CD8-positive, alpha-beta memory T cell (primary cell): Measurements from ENCODE around the gene SDK1. TPM values are rescaled to one million over a fixed set of nuclear protein-coding genes. Genes with fewer than 3 reads are reported as not detected.
A peak's percentile ranks its signal among the peaks of the same experiment; 100 is the strongest.

Experiments used
- CTCF ChIA-PET: fragments of 350-600 bp; sonication (Branson Sonifier 250); formaldehyde crosslinking; loops from one replicate; lab custom pipeline; 2021; ENCODE audit warnings: antibody characterized with exemption; lab: Charles Lee
- POLR2A ChIA-PET: fragments of 350-600 bp; sonication (Branson Sonifier 250); formaldehyde crosslinking; loops from one replicate; lab custom pipeline; 2021; ENCODE audit warnings: antibody characterized with exemption; lab: Charles Lee
- DNase-seq, 5 donors: peaks; one replicate each; pipeline versions ENCODE4 v3.0.0 to v3.0.0-alpha.2; 2020 to 2022; ENCODE audit warnings: mixed read lengths in 1 of 5
- H3K27ac ChIP-seq: one replicate; pipeline ENCODE4 v1.7.0; 2013; ENCODE audit warnings: low read depth, mild to moderate bottlenecking, low read length, moderate library complexity
- H3K27me3 ChIP-seq: 2 replicates; pipeline ENCODE4 v1.7.0; 2013; ENCODE audit warnings: low read length, mild to moderate bottlenecking; ENCODE audit not compliant: insufficient read depth, poor library complexity, severe bottlenecking
- H3K36me3 ChIP-seq: 2 replicates; pipeline ENCODE4 v1.7.0; 2013; ENCODE audit warnings: mild to moderate bottlenecking, low read length, moderate library complexity; ENCODE audit not compliant: insufficient read depth
- H3K4me1 ChIP-seq: 2 replicates; pipeline ENCODE4 v1.7.0; 2013; ENCODE audit warnings: mild to moderate bottlenecking, low read length, moderate library complexity; ENCODE audit not compliant: insufficient read depth
- H3K4me3 ChIP-seq: 2 replicates; pipeline ENCODE4 v1.7.0; 2013; ENCODE audit warnings: mild to moderate bottlenecking, low read length
- H3K9me3 ChIP-seq: 2 replicates; pipeline ENCODE4 v1.7.0; 2013; ENCODE audit warnings: mild to moderate bottlenecking, low read length
- H3K27ac Mint-ChIP-seq, 8 donors: one replicate each; pipeline ENCODE4 v1.8.0; 2020 to 2021; ENCODE audit warnings: mixed read lengths in 8 of 8, mild to moderate bottlenecking in 6 of 8, inconsistent platforms in 3 of 8, moderate library complexity in 3 of 8
- H3K27me3 Mint-ChIP-seq, 2 donors: one replicate each; pipeline ENCODE4 v1.8.0; 2020 to 2021; ENCODE audit warnings: mixed read lengths in 2 of 2, mild to moderate bottlenecking in 1 of 2, moderate library complexity in 1 of 2
- H3K36me3 Mint-ChIP-seq, 3 donors: one replicate each; pipeline ENCODE4 v1.8.0; 2020 to 2021; ENCODE audit warnings: mixed read lengths in 3 of 3, inconsistent platforms in 1 of 3, mild to moderate bottlenecking in 1 of 3
- H3K4me1 Mint-ChIP-seq, 3 donors: one replicate each; pipeline ENCODE4 v1.8.0; 2020 to 2021; ENCODE audit warnings: mixed read lengths in 3 of 3, inconsistent platforms in 1 of 3, mild to moderate bottlenecking in 1 of 3
- H3K4me3 Mint-ChIP-seq, 7 donors: one replicate each; pipeline ENCODE4 v1.8.0; 2020 to 2021; ENCODE audit warnings: mixed read lengths in 7 of 7, mild to moderate bottlenecking in 6 of 7, moderate library complexity in 4 of 7, inconsistent platforms in 2 of 7
- H3K9me3 Mint-ChIP-seq, 5 donors: one replicate each; pipeline ENCODE4 v1.8.0; 2020 to 2022; ENCODE audit warnings: mixed read lengths in 5 of 5, mild to moderate bottlenecking in 3 of 5, moderate library complexity in 2 of 5, inconsistent platforms in 1 of 5
- polyA plus RNA-seq: library from polyadenylated mRNA; unstranded; fragments of 300-500 nt; fragmentation: Illumina TruSeq; gene quantifications from one replicate; pipeline ENCODE4 v1.2.3, GENCODE V29; 2021
- total RNA-seq, 2 experiments: library from RNA; stranded (reverse); gene quantifications; one replicate each; pipeline ENCODE4 v1.2.3, GENCODE V29; 2021

The SDK1 gene
- total and polyA plus RNA-seq, 3 experiments from 2014 or later = 0.04 TPM; not detected in 1

DNA sequence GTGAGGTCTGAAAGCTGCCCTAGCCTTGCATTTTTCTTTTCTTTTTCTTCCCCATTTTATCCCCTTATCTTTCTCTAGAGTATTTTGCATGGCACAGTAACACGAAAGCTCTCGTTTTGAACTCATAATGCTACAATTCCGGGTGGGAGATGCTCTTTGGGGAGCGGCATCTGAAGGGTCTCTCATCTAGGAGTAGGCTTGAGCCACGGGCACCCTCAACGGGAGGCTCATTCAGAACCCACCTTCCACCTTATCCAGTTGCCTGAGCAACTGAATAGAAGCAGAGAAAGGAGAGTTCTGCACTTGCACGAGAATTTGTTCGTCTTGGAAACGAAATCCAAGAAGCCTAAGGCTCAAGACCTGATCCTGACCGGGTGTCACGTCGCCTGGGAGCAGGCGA is 777.5 kb downstream of the SDK1 start:
- DNase-seq = no peak
- Histone ChIP-seq H3K4me3 (no peak overlapping the region), H3K4me1 (no peaks in the 10 kb centered on the region), H3K9me3 (no peaks in the 10 kb centered on the region), H3K27me3 (no peaks in the 10 kb centered on the region), H3K27ac (no peak overlapping the region), H3K36me3 (no peaks in the 10 kb centered on the region)
- Mint-ChIP-seq H3K9me3 (peaks cover 0 to 9% (median 0%) of the 10 kb centered on the region in 5 donors), H3K27me3 (peaks cover 5 to 9% of the 10 kb centered on the region in 2 donors), H3K27ac (no peak overlapping the region), H3K4me1 (no peaks in the 10 kb centered on the region), H3K36me3 (no peaks in the 10 kb centered on the region), H3K4me3 (no peak overlapping the region)
- ChIA-PET CTCF (no interaction called here), POLR2A (no interaction called here)

- Histone ChIP-seq H3K9me3 (no peaks in the 10 kb centered on the region), H3K27me3 (no peaks in the 10 kb centered on the region), H3K4me1 (no peaks in the 10 kb centered on the region), H3K27ac (no peak overlapping the region), H3K36me3 (no peaks in the 10 kb centered on the region), H3K4me3 (no peak overlapping the region)
- ChIA-PET CTCF (no interaction called here), POLR2A (no interaction called here)
- no peaks in the 10 kb centered on the region for H3K36me3 Mint-ChIP-seq
- no peaks in the 10 kb centered on the region for H3K4me1 Mint-ChIP-seq
- H3K4me3 Mint-ChIP-seq = no peak overlapping the region
- no peak for DNase-seq
- peaks cover 5 to 9% of the 10 kb centered on the region in 2 donors for H3K27me3 Mint-ChIP-seq
- H3K27ac Mint-ChIP-seq = no peak overlapping the region
- peaks cover 0 to 9% (median 0%) of the 10 kb centered on the region in 5 donors for H3K9me3 Mint-ChIP-seq
These were observed 778.3 kb downstream of the SDK1 start for GRCh38 chr7:4079366-4079765.

GRCh38 chr7:4079956-4080355 is 778.9 kb downstream of the SDK1 start:
- H3K4me3 Mint-ChIP-seq = no peak overlapping the region
- H3K27me3 Mint-ChIP-seq = peaks cover 5 to 9% of the 10 kb centered on the region in 2 donors
- Histone ChIP-seq H3K4me3 (no peak overlapping the region), H3K27me3 (no peaks in the 10 kb centered on the region), H3K27ac (no peak overlapping the region), H3K4me1 (no peaks in the 10 kb centered on the region), H3K9me3 (no peaks in the 10 kb centered on the region), H3K36me3 (no peaks in the 10 kb centered on the region)
- H3K9me3 Mint-ChIP-seq = peaks cover 0 to 9% (median 0%) of the 10 kb centered on the region in 5 donors
- H3K36me3 Mint-ChIP-seq = no peaks in the 10 kb centered on the region
- ChIA-PET CTCF (no interaction called here), POLR2A (no interaction called here)
- no peaks in the 10 kb centered on the region for H3K4me1 Mint-ChIP-seq
- no peak for DNase-seq
- H3K27ac Mint-ChIP-seq = no peak overlapping the region

DNA sequence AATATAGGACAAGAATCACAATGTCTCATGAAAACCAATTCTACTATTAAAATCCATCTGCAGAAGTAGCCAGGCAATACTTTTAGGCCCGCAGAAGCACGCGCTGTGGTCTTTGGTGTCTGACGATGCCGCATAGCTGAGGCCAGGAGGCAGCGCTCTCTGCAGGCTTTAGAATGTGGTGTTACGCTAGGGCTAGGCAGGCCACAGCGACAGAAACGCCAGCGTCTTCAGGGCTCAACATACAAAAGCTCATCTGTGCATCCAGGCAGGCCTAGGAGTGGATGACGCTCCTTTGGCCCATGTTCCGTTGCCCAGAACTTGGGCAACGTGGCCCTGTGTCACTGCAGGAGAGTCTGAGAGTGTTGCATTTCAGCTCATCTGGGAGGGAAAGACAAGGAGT is 779.9 kb downstream of the SDK1 start:
- no peaks in the 10 kb centered on the region for H3K4me1 ChIP-seq
- POLR2A ChIA-PET = no interaction called here
- Mint-ChIP-seq H3K4me3 (no peak overlapping the region), H3K9me3 (peaks cover 0 to 9% (median 0%) of the 10 kb centered on the region in 5 donors), H3K36me3 (no peaks in the 10 kb centered on the region), H3K4me1 (peaks cover 0 to under 1% (median 0%) of the 10 kb centered on the region in 3 donors), H3K27ac (no peak overlapping the region), H3K27me3 (peaks cover 5 to 9% of the 10 kb centered on the region in 2 donors)
- H3K9me3 ChIP-seq = no peaks in the 10 kb centered on the region
- CTCF ChIA-PET = no interaction called here
- H3K27ac ChIP-seq = no peak overlapping the region
- DNase-seq = no peak
- H3K36me3 ChIP-seq = no peaks in the 10 kb centered on the region
- no peak overlapping the region for H3K4me3 ChIP-seq
- no peaks in the 10 kb centered on the region for H3K27me3 ChIP-seq

GRCh38 chr7:4083513-4083912 is 782.5 kb downstream of the SDK1 start:
- no peaks in the 10 kb centered on the region for H3K36me3 Mint-ChIP-seq
- POLR2A ChIA-PET = no interaction called here
- peak overlapping the region in 2 of 8 donors; percentile 58 to 83 for H3K27ac Mint-ChIP-seq
- Histone ChIP-seq H3K4me1 (no peaks in the 10 kb centered on the region), H3K27ac (no peak overlapping the region), H3K27me3 (no peaks in the 10 kb centered on the region), H3K9me3 (no peaks in the 10 kb centered on the region), H3K4me3 (no peak overlapping the region), H3K36me3 (no peaks in the 10 kb centered on the region)
- H3K27me3 Mint-ChIP-seq = peaks cover 0 to 7% of the 10 kb centered on the region in 2 donors
- CTCF ChIA-PET = no interaction called here
- peaks cover 0 to 5% (median 0%) of the 10 kb centered on the region in 5 donors for H3K9me3 Mint-ChIP-seq
- peaks cover 0 to 2% (median 0%) of the 10 kb centered on the region in 3 donors for H3K4me1 Mint-ChIP-seq
- no peak overlapping the region for H3K4me3 Mint-ChIP-seq
- DNase-seq = no peak

DNA sequence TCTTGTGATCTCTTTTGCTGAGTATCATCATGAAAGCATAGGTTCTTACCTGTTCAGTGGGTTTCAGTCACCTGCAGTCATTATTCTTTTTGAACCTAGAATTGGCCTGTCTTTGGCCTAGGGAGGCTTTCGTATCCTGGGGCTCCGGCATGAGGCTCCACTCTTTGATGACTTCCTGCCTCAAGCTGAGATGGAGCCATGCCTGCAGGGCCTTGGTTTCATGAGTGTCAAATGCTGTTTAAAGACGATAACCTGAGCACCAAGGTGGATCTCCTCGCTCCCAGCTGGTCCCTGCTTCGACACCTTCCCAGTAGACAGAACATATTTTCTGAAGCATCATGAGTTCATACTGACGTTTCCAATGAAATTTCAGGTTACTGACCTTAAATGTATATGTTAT is 783.2 kb downstream of the SDK1 start:
- H3K27ac Mint-ChIP-seq = no peak overlapping the region
- no peaks in the 10 kb centered on the region for H3K9me3 ChIP-seq
- H3K36me3 Mint-ChIP-seq = no peaks in the 10 kb centered on the region
- no peak overlapping the region for H3K4me3 Mint-ChIP-seq
- H3K27ac ChIP-seq = no peak overlapping the region
- H3K36me3 ChIP-seq = no peaks in the 10 kb centered on the region
- no peaks in the 10 kb centered on the region for H3K27me3 ChIP-seq
- no peak for DNase-seq
- peaks cover 0 to 7% of the 10 kb centered on the region in 2 donors for H3K27me3 Mint-ChIP-seq
- peaks cover 0 to 5% (median 0%) of the 10 kb centered on the region in 5 donors for H3K9me3 Mint-ChIP-seq
- POLR2A ChIA-PET = no interaction called here
- peaks cover 0 to 2% (median 0%) of the 10 kb centered on the region in 3 donors for H3K4me1 Mint-ChIP-seq
- CTCF ChIA-PET = no interaction called here
- H3K4me3 ChIP-seq = no peak overlapping the region
- H3K4me1 ChIP-seq = no peaks in the 10 kb centered on the region

GRCh38 chr7:4085937-4086691 is 785.1 kb downstream of the SDK1 start:
- H3K36me3 ChIP-seq = no peaks in the 10 kb centered on the region
- ChIA-PET POLR2A (no interaction called here), CTCF (no interaction called here)
- no peak overlapping the region for H3K4me3 ChIP-seq
- H3K4me1 ChIP-seq = no peaks in the 10 kb centered on the region
- no peaks in the 10 kb centered on the region for H3K9me3 ChIP-seq
- Mint-ChIP-seq H3K4me1 (peaks cover 0 to 2% (median 0%) of the 10 kb centered on the region in 3 donors), H3K36me3 (no peaks in the 10 kb centered on the region), H3K27me3 (peaks cover 0 to 4% of the 10 kb centered on the region in 2 donors), H3K4me3 (peak overlapping the region in 1 of 7 donors; percentile 68), H3K9me3 (peaks cover 0 to 4% (median 0%) of the 10 kb centered on the region in 5 donors), H3K27ac (peak overlapping the region in 1 of 8 donors; percentile 17)
- DNase-seq = no peak
- H3K27me3 ChIP-seq = no peaks in the 10 kb centered on the region
- H3K27ac ChIP-seq = no peak overlapping the region

- no peak for DNase-seq
- Histone ChIP-seq H3K27me3 (no peaks in the 10 kb centered on the region), H3K27ac (no peak overlapping the region), H3K9me3 (no peaks in the 10 kb centered on the region), H3K4me3 (no peak overlapping the region), H3K4me1 (no peaks in the 10 kb centered on the region), H3K36me3 (no peaks in the 10 kb centered on the region)
- peak overlapping the region in 1 of 7 donors; percentile 68 for H3K4me3 Mint-ChIP-seq
- peaks cover 0 to 2% (median 0%) of the 10 kb centered on the region in 3 donors for H3K4me1 Mint-ChIP-seq
- ChIA-PET CTCF (interaction anchor here (0.7 kb wide), 1 partner anchor 184 kb away, joined by 3 read pairs; no protein-coding TSS in a partner anchor), POLR2A (no interaction called here)
- peaks cover 0 to 4% (median 0%) of the 10 kb centered on the region in 5 donors for H3K9me3 Mint-ChIP-seq
- H3K36me3 Mint-ChIP-seq = no peaks in the 10 kb centered on the region
- H3K27ac Mint-ChIP-seq = peak overlapping the region in 1 of 8 donors; percentile 17
- peaks cover 2 to 5% of the 10 kb centered on the region in 2 donors for H3K27me3 Mint-ChIP-seq
These were observed 785.7 kb downstream of the SDK1 start for GRCh38 chr7:4086723-4087122.
